Left ventricle myocardium inferior (tissue), 1 donor: ENCODE measurements around the gene RGS5. TPM values are rescaled to one million over a fixed set of nuclear protein-coding genes. Genes with fewer than 3 reads are reported as not detected.

ENCODE experiments used
- DNase-seq: peaks from one replicate; pipeline ENCODE4 v3.0.0-alpha.2; 2020
- H3K27ac ChIP-seq: fragments of 200-600 bp; replicated peaks from 2 replicates; pipeline ENCODE4 v1.8.0; 2021
- H3K27me3 ChIP-seq: fragments of 200-600 bp; 2 replicates; pipeline ENCODE4 v1.8.0; 2021; ENCODE audit warnings: low read depth
- H3K36me3 ChIP-seq: fragments of 200-600 bp; 2 replicates; pipeline ENCODE4 v1.8.0; 2021
- H3K4me1 ChIP-seq: fragments of 200-600 bp; 2 replicates; pipeline ENCODE4 v1.8.0; 2021
- H3K4me3 ChIP-seq: fragments of 200-600 bp; 2 replicates; pipeline ENCODE4 v1.8.0; 2021; ENCODE audit warnings: mild to moderate bottlenecking, moderate library complexity
- H3K9me3 ChIP-seq: fragments of 200-600 bp; replicated peaks from 2 replicates; pipeline ENCODE4 v1.8.0; 2021
- intact Hi-C: fragments of 100-400 bp; cut with micrococcal nuclease; formaldehyde crosslinking; loops from one replicate; pipeline ENCODE4 v1.11.0; 2022
- total RNA-seq: library from RNA; stranded (reverse); fragmentation: NEBNext Ultra II Directional; extraction: Animal tissue kit (Norgen Biotek cat#: 25700); gene quantifications from one replicate; pipeline ENCODE4 v1.2.1, GENCODE V29; 2021
- TF ChIP-seq, protein P1 (sequence below): fragments of 200-600 bp; IDR thresholded peaks from 2 replicates; pipeline ENCODE4 v1.8.0; 2021; ENCODE audit warnings: antibody characterized with exemption, mild to moderate bottlenecking, borderline replicate concordance
- donor health status: DM: no; HTN: yes; CAD: no; lungs with severe emphysema.

Gene RGS5
- total RNA-seq, 1 donor from 2014 or later: 256 TPM

DNA sequence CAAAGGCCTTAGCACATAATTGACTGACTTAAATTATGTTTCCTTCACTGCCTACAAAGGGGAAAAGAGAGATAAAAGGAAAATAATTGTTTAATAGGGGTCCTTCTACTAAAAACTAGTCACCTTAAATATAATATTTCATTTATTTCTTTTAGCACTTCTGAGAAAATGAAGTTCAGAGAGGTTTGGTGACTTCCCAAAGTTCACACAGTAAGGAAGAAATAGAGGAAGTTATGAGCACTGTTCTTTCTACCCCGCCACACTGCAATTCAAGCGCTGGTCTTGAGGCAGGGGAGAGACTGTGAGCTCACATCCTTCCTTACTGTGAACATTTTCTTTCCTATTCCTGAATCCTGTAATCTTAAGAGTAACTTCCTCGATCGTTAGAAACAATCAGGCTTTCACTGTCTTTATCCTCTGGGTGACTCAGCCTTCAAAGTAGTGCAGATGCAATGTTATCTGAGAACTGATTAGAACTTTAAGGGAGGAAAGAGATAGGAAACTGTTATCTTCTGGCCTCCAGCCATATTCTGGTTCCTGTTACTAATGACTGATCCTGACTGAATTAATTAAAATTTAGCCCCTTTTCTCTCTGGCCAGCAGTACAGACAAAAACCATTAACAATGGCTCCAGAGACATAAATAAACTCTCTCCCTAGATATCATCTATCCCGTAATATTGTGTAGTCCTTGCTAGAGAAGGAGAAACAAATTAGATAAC, 6.8 kb downstream of the RGS5 start:
- H3K9me3 ChIP-seq: no peaks in the 10 kb centered on the region
- H3K27me3 ChIP-seq: no peaks in the 10 kb centered on the region
- TF ChIP-seq, protein P1, sequence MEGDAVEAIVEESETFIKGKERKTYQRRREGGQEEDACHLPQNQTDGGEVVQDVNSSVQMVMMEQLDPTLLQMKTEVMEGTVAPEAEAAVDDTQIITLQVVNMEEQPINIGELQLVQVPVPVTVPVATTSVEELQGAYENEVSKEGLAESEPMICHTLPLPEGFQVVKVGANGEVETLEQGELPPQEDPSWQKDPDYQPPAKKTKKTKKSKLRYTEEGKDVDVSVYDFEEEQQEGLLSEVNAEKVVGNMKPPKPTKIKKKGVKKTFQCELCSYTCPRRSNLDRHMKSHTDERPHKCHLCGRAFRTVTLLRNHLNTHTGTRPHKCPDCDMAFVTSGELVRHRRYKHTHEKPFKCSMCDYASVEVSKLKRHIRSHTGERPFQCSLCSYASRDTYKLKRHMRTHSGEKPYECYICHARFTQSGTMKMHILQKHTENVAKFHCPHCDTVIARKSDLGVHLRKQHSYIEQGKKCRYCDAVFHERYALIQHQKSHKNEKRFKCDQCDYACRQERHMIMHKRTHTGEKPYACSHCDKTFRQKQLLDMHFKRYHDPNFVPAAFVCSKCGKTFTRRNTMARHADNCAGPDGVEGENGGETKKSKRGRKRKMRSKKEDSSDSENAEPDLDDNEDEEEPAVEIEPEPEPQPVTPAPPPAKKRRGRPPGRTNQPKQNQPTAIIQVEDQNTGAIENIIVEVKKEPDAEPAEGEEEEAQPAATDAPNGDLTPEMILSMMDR: no peak
- intact Hi-C loops: no loop called here
- peak overlapping the region; percentile 57 for H3K4me3 ChIP-seq
- no peak for DNase-seq
- H3K36me3 ChIP-seq: no peaks in the 10 kb centered on the region
- H3K27ac ChIP-seq: peak overlapping the region; percentile 45
- peaks cover 20% of the 10 kb centered on the region for H3K4me1 ChIP-seq

- Histone ChIP-seq H3K4me3 (no peak overlapping the region), H3K36me3 (no peaks in the 10 kb centered on the region), H3K27ac (peak overlapping the region; percentile 54), H3K9me3 (no peaks in the 10 kb centered on the region), H3K27me3 (no peaks in the 10 kb centered on the region), H3K4me1 (peaks cover 15% of the 10 kb centered on the region)
- no peak for DNase-seq
- TF ChIP-seq, protein P1: no peak
- intact Hi-C loops: no loop called here
These were observed 11.4 kb downstream of the RGS5 start for GRCh38 chr1:163191301-163191700.

GRCh38 chr1:163188947-163189346, 13.8 kb downstream of the RGS5 start:
- H3K27me3 ChIP-seq: no peaks in the 10 kb centered on the region
- peak overlapping the region; percentile 54 for H3K27ac ChIP-seq
- no peak overlapping the region for H3K4me3 ChIP-seq
- no peaks in the 10 kb centered on the region for H3K36me3 ChIP-seq
- no peaks in the 10 kb centered on the region for H3K9me3 ChIP-seq
- TF ChIP-seq, protein P1: no peak
- intact Hi-C loops: no loop called here
- H3K4me1 ChIP-seq: peaks cover 10% of the 10 kb centered on the region
- no peak for DNase-seq

GRCh38 chr1:163187849-163188248, 14.9 kb downstream of the RGS5 start:
- TF ChIP-seq, protein P1: no peak
- Histone ChIP-seq H3K9me3 (no peaks in the 10 kb centered on the region), H3K27ac (peak overlapping the region; percentile 54), H3K36me3 (no peaks in the 10 kb centered on the region), H3K27me3 (no peaks in the 10 kb centered on the region), H3K4me1 (peaks cover under 1% of the 10 kb centered on the region), H3K4me3 (peak overlapping the region; percentile 15)
- intact Hi-C loops: no loop called here
- DNase-seq: no peak

GRCh38 chr1:163186862-163187261, 15.9 kb downstream of the RGS5 start:
- TF ChIP-seq, protein P1: no peak
- intact Hi-C loops: no loop called here
- Histone ChIP-seq H3K27ac (peak overlapping the region; percentile 54), H3K9me3 (no peaks in the 10 kb centered on the region), H3K4me3 (no peak overlapping the region), H3K27me3 (no peaks in the 10 kb centered on the region), H3K4me1 (no peaks in the 10 kb centered on the region), H3K36me3 (no peaks in the 10 kb centered on the region)
- no peak for DNase-seq
